ENCODE data around the gene DYNC2I2.
A peak's percentile ranks its signal among the peaks of the same experiment; 100 is the strongest.

- no peak for TF ChIP-seq CTCF (IDR thresholded peaks at IDR 0.05; ENCODE audit: low read depth, low read length, missing input control)
- no peak for TF ChIP-seq JUND (IDR thresholded peaks at IDR 0.05)
- peak; percentile 27 for TF ChIP-seq NR2F2 (IDR thresholded peaks at IDR 0.05)
- TF ChIP-seq RAD21 (IDR thresholded peaks at IDR 0.05): no peak
- TF ChIP-seq TAF1 (conservative IDR thresholded peaks at IDR 0.05): no peak
- peak in 1 of 2 donors; percentile 24 for TF ChIP-seq GABPA (IDR thresholded peaks at IDR 0.05 in 1 of 2, conservative IDR thresholded peaks at IDR 0.05 in 1 of 2)
These were observed 27.9 kb upstream of the DYNC2I2 start for GRCh38 chr9:128684325-128685199.
